Measurements from ENCODE around the gene STARD3NL.

DNA sequence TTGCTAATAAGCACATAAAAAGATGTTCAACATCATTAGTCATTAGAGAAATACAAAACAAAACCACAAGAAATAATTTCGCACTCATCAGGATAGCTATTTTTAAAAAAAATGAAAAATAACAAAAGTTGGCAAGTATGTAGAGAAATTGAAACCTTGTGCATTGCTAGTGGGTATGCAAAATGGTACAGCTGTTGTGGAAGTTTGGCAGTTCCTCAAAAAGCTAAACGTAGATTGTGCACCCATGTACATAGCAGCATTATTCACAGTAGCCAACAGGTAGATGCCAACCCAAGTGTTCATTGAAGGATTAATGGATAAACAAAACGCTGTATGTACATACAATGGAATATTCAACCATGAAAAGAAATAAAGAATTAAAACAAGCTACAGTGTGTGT is 35.3 kb upstream of the STARD3NL start:
- TF ChIP-seq, protein P1, sequence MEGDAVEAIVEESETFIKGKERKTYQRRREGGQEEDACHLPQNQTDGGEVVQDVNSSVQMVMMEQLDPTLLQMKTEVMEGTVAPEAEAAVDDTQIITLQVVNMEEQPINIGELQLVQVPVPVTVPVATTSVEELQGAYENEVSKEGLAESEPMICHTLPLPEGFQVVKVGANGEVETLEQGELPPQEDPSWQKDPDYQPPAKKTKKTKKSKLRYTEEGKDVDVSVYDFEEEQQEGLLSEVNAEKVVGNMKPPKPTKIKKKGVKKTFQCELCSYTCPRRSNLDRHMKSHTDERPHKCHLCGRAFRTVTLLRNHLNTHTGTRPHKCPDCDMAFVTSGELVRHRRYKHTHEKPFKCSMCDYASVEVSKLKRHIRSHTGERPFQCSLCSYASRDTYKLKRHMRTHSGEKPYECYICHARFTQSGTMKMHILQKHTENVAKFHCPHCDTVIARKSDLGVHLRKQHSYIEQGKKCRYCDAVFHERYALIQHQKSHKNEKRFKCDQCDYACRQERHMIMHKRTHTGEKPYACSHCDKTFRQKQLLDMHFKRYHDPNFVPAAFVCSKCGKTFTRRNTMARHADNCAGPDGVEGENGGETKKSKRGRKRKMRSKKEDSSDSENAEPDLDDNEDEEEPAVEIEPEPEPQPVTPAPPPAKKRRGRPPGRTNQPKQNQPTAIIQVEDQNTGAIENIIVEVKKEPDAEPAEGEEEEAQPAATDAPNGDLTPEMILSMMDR (IDR thresholded peaks at IDR 0.05), result no peak
- TF ChIP-seq POLR2AphosphoS5 (IDR thresholded peaks at IDR 0.05) (no peak), POLR2A (IDR thresholded peaks at IDR 0.05; ENCODE audit: low read depth) (no peak)
